ENCODE measurements around the gene ZNF770. TPM values are rescaled to one million over a fixed set of nuclear protein-coding genes. Genes with fewer than 3 reads are reported as not detected.
A peak's percentile ranks its signal among the peaks of the same experiment; 100 is the strongest.

Gene ZNF770
- total and polyA plus RNA-seq, 10 of the 15 experiments (the other 5 are each of a cell fraction or from before 2014, with no cell fraction given): 1.8 to 118 (median 26.0) TPM

GRCh38 chr15:34988027-34988902 lies at the start of gene ZNF770 (continued):
- TF ChIP-seq EP300 (IDR thresholded peaks at IDR 0.05; ENCODE audit: borderline replicate concordance in 1 of 2, control insufficient read depth in 1 of 2, low read depth in 2 of 2, low read length in 2 of 2): peak in 1 of 2 experiments; percentile 31; a peak in 1 of 4 replicates
- TF ChIP-seq TCF3 (IDR thresholded peaks at IDR 0.05; ENCODE audit: borderline replicate concordance, insufficient read depth, low read depth, low read length): peak; percentile 83
- peak; percentile 60 for TF ChIP-seq SIX5 (IDR thresholded peaks at IDR 0.05; ENCODE audit: low read depth, low read length, severe bottlenecking)
- TF ChIP-seq STAT1 (conservative IDR thresholded peaks at IDR 0.05): peak; percentile 97
- no peak for TF ChIP-seq MYC (IDR thresholded peaks at IDR 0.05; ENCODE audit: insufficient read depth, insufficient read length, insufficient replicate concordance, low read length, severe bottlenecking)
- peak; percentile 13 for TF ChIP-seq PBX3 (IDR thresholded peaks at IDR 0.05; ENCODE audit: insufficient replicate concordance, low read depth, low read length)
- peak; percentile 63 for TF ChIP-seq SP1 (IDR thresholded peaks at IDR 0.05; ENCODE audit: low read depth, low read length)
- no peak; the same call in 1 of the 2 replicates for TF ChIP-seq MTA2 (IDR thresholded peaks at IDR 0.05; ENCODE audit: low read depth)
- TF ChIP-seq, protein P1, sequence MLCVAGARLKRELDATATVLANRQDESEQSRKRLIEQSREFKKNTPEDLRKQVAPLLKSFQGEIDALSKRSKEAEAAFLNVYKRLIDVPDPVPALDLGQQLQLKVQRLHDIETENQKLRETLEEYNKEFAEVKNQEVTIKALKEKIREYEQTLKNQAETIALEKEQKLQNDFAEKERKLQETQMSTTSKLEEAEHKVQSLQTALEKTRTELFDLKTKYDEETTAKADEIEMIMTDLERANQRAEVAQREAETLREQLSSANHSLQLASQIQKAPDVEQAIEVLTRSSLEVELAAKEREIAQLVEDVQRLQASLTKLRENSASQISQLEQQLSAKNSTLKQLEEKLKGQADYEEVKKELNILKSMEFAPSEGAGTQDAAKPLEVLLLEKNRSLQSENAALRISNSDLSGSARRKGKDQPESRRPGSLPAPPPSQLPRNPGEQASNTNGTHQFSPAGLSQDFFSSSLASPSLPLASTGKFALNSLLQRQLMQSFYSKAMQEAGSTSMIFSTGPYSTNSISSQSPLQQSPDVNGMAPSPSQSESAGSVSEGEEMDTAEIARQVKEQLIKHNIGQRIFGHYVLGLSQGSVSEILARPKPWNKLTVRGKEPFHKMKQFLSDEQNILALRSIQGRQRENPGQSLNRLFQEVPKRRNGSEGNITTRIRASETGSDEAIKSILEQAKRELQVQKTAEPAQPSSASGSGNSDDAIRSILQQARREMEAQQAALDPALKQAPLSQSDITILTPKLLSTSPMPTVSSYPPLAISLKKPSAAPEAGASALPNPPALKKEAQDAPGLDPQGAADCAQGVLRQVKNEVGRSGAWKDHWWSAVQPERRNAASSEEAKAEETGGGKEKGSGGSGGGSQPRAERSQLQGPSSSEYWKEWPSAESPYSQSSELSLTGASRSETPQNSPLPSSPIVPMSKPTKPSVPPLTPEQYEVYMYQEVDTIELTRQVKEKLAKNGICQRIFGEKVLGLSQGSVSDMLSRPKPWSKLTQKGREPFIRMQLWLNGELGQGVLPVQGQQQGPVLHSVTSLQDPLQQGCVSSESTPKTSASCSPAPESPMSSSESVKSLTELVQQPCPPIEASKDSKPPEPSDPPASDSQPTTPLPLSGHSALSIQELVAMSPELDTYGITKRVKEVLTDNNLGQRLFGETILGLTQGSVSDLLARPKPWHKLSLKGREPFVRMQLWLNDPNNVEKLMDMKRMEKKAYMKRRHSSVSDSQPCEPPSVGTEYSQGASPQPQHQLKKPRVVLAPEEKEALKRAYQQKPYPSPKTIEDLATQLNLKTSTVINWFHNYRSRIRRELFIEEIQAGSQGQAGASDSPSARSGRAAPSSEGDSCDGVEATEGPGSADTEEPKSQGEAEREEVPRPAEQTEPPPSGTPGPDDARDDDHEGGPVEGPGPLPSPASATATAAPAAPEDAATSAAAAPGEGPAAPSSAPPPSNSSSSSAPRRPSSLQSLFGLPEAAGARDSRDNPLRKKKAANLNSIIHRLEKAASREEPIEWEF (IDR thresholded peaks at IDR 0.05; ENCODE audit: insufficient replicate concordance, low read depth, low read length): no peak
- TF ChIP-seq PRDM15 (CRISPR knock-in tag; IDR thresholded peaks at IDR 0.05): no peak
- 0 out of 2 replicates have a peak, but pooled peaks have one; percentile 86 for TF ChIP-seq CBX5 (IDR thresholded peaks at IDR 0.05; ENCODE audit: low read depth)
- peak; percentile 53; the same call in 1 of the 2 replicates for TF ChIP-seq MXI1 (IDR thresholded peaks at IDR 0.05; ENCODE audit: low read depth, low read length)
- 0 out of 2 replicates have a peak, but pooled peaks have one; percentile 6 for TF ChIP-seq TCF7 (IDR thresholded peaks at IDR 0.05; ENCODE audit: borderline replicate concordance)
- TF ChIP-seq, protein P2, sequence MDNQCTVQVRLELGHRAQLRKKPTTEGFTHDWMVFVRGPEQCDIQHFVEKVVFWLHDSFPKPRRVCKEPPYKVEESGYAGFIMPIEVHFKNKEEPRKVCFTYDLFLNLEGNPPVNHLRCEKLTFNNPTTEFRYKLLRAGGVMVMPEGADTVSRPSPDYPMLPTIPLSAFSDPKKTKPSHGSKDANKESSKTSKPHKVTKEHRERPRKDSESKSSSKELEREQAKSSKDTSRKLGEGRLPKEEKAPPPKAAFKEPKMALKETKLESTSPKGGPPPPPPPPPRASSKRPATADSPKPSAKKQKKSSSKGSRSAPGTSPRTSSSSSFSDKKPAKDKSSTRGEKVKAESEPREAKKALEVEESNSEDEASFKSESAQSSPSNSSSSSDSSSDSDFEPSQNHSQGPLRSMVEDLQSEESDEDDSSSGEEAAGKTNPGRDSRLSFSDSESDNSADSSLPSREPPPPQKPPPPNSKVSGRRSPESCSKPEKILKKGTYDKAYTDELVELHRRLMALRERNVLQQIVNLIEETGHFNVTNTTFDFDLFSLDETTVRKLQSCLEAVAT (IDR thresholded peaks at IDR 0.05): 0 out of 2 replicates have a peak, but pooled peaks have one; percentile 31

Measured in GM12878 (cell line).